HG03108 (cell line): Measurements from ENCODE around the gene HS3ST3B1.

Experiments
- ATAC-seq: cut with Tn5 transposase; IDR thresholded peaks from one replicate; pipeline ENCODE4 v1.9.1; 2021; ENCODE audit warnings: moderate library complexity; ENCODE audit not compliant: unreplicated experiment

The HS3ST3B1 gene

GRCh38 chr17:14352136-14352535 lies 51.3 kb downstream of the HS3ST3B1 start:
- no peak for ATAC-seq

- no peak for ATAC-seq
Measured at GRCh38 chr17:14353861-14354474, 53.1 kb downstream of the HS3ST3B1 start.

- ATAC-seq = no peak
Measured at GRCh38 chr17:14354807-14355206, 53.9 kb downstream of the HS3ST3B1 start.

- no peak for ATAC-seq
Measured at GRCh38 chr17:14355556-14355955, 54.7 kb downstream of the HS3ST3B1 start.

GRCh38 chr17:14359163-14360020 lies 58.5 kb downstream of the HS3ST3B1 start:
- ATAC-seq = peak; percentile 98

- no peak for ATAC-seq
Measured at GRCh38 chr17:14360856-14361255, 60.0 kb downstream of the HS3ST3B1 start.

- ATAC-seq = no peak
Measured at GRCh38 chr17:14361470-14361869, 60.6 kb downstream of the HS3ST3B1 start.

GRCh38 chr17:14361945-14362508 lies 61.1 kb downstream of the HS3ST3B1 start:
- no peak for ATAC-seq

- no peak for ATAC-seq
Measured at GRCh38 chr17:14366199-14366598, 65.3 kb downstream of the HS3ST3B1 start.

- no peak for ATAC-seq
Measured at GRCh38 chr17:14372461-14372860, 71.6 kb downstream of the HS3ST3B1 start.

GRCh38 chr17:14372905-14373613 lies 72.2 kb downstream of the HS3ST3B1 start:
- no peak for ATAC-seq

- no peak for ATAC-seq
Measured at GRCh38 chr17:14373614-14374259, 72.9 kb downstream of the HS3ST3B1 start.

- ATAC-seq = no peak
Measured at GRCh38 chr17:14374268-14374667, 73.4 kb downstream of the HS3ST3B1 start.

GRCh38 chr17:14376666-14377065 lies 75.8 kb downstream of the HS3ST3B1 start:
- no peak for ATAC-seq

GRCh38 chr17:14381606-14382005 lies 80.7 kb downstream of the HS3ST3B1 start:
- no peak for ATAC-seq

GRCh38 chr17:14387036-14387435 lies 86.2 kb downstream of the HS3ST3B1 start:
- no peak for ATAC-seq

- ATAC-seq = no peak
Measured at GRCh38 chr17:14389681-14390080, 88.8 kb downstream of the HS3ST3B1 start.

- ATAC-seq = no peak
Measured at GRCh38 chr17:14393723-14394122, 92.8 kb downstream of the HS3ST3B1 start.

GRCh38 chr17:14395255-14395654 lies 94.4 kb downstream of the HS3ST3B1 start:
- ATAC-seq = no peak

GRCh38 chr17:14396547-14396946 lies 95.7 kb downstream of the HS3ST3B1 start:
- no peak for ATAC-seq

- no peak for ATAC-seq
Measured at GRCh38 chr17:14398766-14399165, 97.9 kb downstream of the HS3ST3B1 start.
